ENCODE measurements around the gene LSM3. TPM values are rescaled to one million over a fixed set of nuclear protein-coding genes. Genes with fewer than 3 reads are reported as not detected.

LSM3 gene
- total RNA-seq, 1 donor: 5.1 TPM

DNA sequence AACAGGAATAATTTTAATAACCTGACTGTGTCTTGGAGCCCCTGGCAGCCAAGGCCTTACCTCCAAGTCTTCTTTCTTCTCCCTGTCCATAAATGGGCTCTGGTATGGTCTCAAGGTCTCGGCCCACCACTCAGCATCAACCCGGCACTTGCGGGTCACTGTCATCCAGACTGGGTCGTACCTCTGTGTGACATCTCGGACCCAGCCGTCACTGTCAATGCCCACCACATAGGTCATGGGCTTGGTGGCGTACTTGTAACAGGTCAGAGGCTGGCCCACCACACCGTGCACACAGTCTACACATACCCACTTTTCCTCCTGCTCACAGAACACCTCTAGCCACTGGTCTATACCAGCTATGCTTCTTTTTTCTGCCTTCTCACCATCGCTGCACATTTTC lies 20.7 kb upstream of the LSM3 start:
- H4K20me1 ChIP-seq (ENCODE audit: insufficient read depth, low read length): peaks cover 3% of the 10 kb centered on the region
- no peak overlapping the region for H3K4me3 ChIP-seq (ENCODE audit: insufficient read depth, low read length)
- no peaks in the 10 kb centered on the region for H3K79me2 ChIP-seq (ENCODE audit: insufficient read depth, low read length)
- H3K36me3 ChIP-seq (ENCODE audit: insufficient read depth, low read length): peaks cover 79% of the 10 kb centered on the region
- no peak overlapping the region for H3K27ac ChIP-seq (ENCODE audit: low read depth, low read length)
- TF ChIP-seq, protein P1, sequence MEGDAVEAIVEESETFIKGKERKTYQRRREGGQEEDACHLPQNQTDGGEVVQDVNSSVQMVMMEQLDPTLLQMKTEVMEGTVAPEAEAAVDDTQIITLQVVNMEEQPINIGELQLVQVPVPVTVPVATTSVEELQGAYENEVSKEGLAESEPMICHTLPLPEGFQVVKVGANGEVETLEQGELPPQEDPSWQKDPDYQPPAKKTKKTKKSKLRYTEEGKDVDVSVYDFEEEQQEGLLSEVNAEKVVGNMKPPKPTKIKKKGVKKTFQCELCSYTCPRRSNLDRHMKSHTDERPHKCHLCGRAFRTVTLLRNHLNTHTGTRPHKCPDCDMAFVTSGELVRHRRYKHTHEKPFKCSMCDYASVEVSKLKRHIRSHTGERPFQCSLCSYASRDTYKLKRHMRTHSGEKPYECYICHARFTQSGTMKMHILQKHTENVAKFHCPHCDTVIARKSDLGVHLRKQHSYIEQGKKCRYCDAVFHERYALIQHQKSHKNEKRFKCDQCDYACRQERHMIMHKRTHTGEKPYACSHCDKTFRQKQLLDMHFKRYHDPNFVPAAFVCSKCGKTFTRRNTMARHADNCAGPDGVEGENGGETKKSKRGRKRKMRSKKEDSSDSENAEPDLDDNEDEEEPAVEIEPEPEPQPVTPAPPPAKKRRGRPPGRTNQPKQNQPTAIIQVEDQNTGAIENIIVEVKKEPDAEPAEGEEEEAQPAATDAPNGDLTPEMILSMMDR (IDR thresholded peaks at IDR 0.05; ENCODE audit: extremely low read depth, low read depth, low read length): no peak
- no peak overlapping the region for H3K4me2 ChIP-seq (ENCODE audit: insufficient read depth, low read length)
- no peak for DNase-seq (ENCODE audit: insufficient read length, low spot score, missing footprints)
- no peaks in the 10 kb centered on the region for H3K4me1 ChIP-seq (ENCODE audit: insufficient read depth, low read length)
- no peak overlapping the region for H2AFZ ChIP-seq (ENCODE audit: low read length)
- no peaks in the 10 kb centered on the region for H3K27me3 ChIP-seq (ENCODE audit: insufficient read depth, low read length)
- H3K9me3 ChIP-seq (ENCODE audit: low read depth, low read length): peaks cover 6% of the 10 kb centered on the region

DNA sequence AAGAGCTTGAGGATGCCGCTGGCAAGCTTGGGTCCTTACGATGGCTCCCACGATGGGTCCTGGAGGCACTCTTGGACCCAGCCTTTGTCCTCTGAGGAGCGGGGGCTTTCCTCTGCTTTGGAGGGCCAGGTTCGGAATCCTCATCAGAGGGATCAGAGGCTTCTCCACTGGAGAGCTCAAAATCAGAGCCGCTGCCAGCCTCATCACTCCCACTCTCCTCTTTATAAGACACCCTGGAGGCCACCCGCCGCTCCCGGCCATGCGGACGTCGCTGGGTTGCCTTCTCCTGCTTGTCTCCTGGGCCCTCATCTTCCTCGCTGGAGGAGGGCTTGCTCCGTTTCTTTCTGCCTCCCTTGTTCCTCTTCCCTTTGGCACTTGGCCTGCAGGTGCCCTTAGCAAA lies 20.2 kb upstream of the LSM3 start:
- H3K79me2 ChIP-seq (ENCODE audit: insufficient read depth, low read length): no peaks in the 10 kb centered on the region
- no peak overlapping the region for H3K27ac ChIP-seq (ENCODE audit: low read depth, low read length)
- H3K4me1 ChIP-seq (ENCODE audit: insufficient read depth, low read length): no peaks in the 10 kb centered on the region
- no peak overlapping the region for H3K4me2 ChIP-seq (ENCODE audit: insufficient read depth, low read length)
- peaks cover 6% of the 10 kb centered on the region for H3K9me3 ChIP-seq (ENCODE audit: low read depth, low read length)
- H3K27me3 ChIP-seq (ENCODE audit: insufficient read depth, low read length): no peaks in the 10 kb centered on the region
- H3K4me3 ChIP-seq (ENCODE audit: insufficient read depth, low read length): no peak overlapping the region
- DNase-seq (ENCODE audit: insufficient read length, low spot score, missing footprints): no peak
- no peak overlapping the region for H2AFZ ChIP-seq (ENCODE audit: low read length)
- H4K20me1 ChIP-seq (ENCODE audit: insufficient read depth, low read length): peaks cover 3% of the 10 kb centered on the region
- TF ChIP-seq, protein P1 (IDR thresholded peaks at IDR 0.05; ENCODE audit: extremely low read depth, low read depth, low read length): no peak
- H3K36me3 ChIP-seq (ENCODE audit: insufficient read depth, low read length): peaks cover 83% of the 10 kb centered on the region

DNA sequence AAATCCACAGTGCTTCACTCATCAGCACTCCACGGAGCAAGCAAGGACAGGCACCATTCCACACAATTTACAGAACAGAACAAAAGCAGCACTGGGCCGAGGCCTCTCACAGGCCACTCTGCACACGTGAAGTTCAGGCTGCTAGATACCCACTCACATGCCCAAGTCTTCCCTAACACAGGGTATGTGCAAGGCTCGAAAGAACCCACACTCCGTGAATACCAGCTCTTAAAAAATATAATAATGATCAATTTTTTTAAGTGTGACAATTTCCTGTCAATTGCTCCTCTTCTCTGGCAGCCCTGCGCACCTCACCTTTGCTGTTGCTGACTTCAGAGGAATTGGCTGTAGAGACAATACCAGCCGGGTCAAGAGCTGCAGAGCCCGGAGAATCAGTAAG lies 19.2 kb upstream of the LSM3 start:
- TF ChIP-seq, protein P1 (IDR thresholded peaks at IDR 0.05; ENCODE audit: extremely low read depth, low read depth, low read length): no peak
- peaks cover 3% of the 10 kb centered on the region for H4K20me1 ChIP-seq (ENCODE audit: insufficient read depth, low read length)
- H3K4me2 ChIP-seq (ENCODE audit: insufficient read depth, low read length): no peak overlapping the region
- H3K27me3 ChIP-seq (ENCODE audit: insufficient read depth, low read length): no peaks in the 10 kb centered on the region
- H3K4me1 ChIP-seq (ENCODE audit: insufficient read depth, low read length): no peaks in the 10 kb centered on the region
- H3K4me3 ChIP-seq (ENCODE audit: insufficient read depth, low read length): no peak overlapping the region
- peaks cover 6% of the 10 kb centered on the region for H3K9me3 ChIP-seq (ENCODE audit: low read depth, low read length)
- DNase-seq (ENCODE audit: insufficient read length, low spot score, missing footprints): no peak
- no peak overlapping the region for H2AFZ ChIP-seq (ENCODE audit: low read length)
- H3K27ac ChIP-seq (ENCODE audit: low read depth, low read length): no peak overlapping the region
- no peaks in the 10 kb centered on the region for H3K79me2 ChIP-seq (ENCODE audit: insufficient read depth, low read length)
- peaks cover 87% of the 10 kb centered on the region for H3K36me3 ChIP-seq (ENCODE audit: insufficient read depth, low read length)

DNA sequence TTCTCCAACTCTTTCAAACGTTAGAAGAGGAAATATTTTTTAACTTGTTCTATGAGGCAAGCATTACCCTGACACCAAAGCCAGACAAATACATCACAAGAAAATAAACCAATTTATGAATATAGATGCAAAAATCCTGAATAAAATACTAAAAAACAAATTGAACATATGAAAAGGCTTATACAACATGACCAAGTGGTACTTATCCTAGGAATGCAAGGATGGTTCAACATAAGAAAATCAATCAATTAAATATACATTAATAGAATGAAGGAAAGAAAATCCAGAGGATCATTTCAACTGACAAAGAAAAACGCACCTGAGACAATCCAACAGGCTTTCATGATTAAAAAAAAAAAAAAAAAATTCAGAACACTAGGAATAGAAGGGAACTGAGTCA lies 17.3 kb upstream of the LSM3 start:
- Histone ChIP-seq H3K4me2 (ENCODE audit: insufficient read depth, low read length) (no peak overlapping the region), H3K4me1 (ENCODE audit: insufficient read depth, low read length) (no peaks in the 10 kb centered on the region), H3K27me3 (ENCODE audit: insufficient read depth, low read length) (no peaks in the 10 kb centered on the region), H4K20me1 (ENCODE audit: insufficient read depth, low read length) (peaks cover 3% of the 10 kb centered on the region), H3K36me3 (ENCODE audit: insufficient read depth, low read length) (peaks cover 95% of the 10 kb centered on the region), H2AFZ (ENCODE audit: low read length) (no peak overlapping the region), H3K79me2 (ENCODE audit: insufficient read depth, low read length) (no peaks in the 10 kb centered on the region), H3K27ac (ENCODE audit: low read depth, low read length) (no peak overlapping the region), H3K4me3 (ENCODE audit: insufficient read depth, low read length) (no peak overlapping the region), H3K9me3 (ENCODE audit: low read depth, low read length) (peaks cover 6% of the 10 kb centered on the region)
- no peak for DNase-seq (ENCODE audit: insufficient read length, low spot score, missing footprints)
- TF ChIP-seq, protein P1 (IDR thresholded peaks at IDR 0.05; ENCODE audit: extremely low read depth, low read depth, low read length): no peak

Data from osteoblast (primary cell).